ENCODE results near the gene KLHL24. TPM values are rescaled to one million over a fixed set of nuclear protein-coding genes. Genes with fewer than 3 reads are reported as not detected.
"Not testable (repeated sequence)": the region's sequence is repeated elsewhere in the genome, so short reads cannot be mapped to it uniquely, and the experiment has no call there.

Gene KLHL24
- total and polyA plus RNA-seq, 2 of the 4 experiments (the other 2 are of a cell fraction) = 5.7 to 25.6 TPM

GRCh38 chr3:183597959-183598358 lies 37.5 kb upstream of the KLHL24 start:
- H2AK9ac ChIP-seq (replicated peaks; ENCODE audit: low read depth, low read length, poor library complexity) = no peak overlapping the region
- no peak overlapping the region for H2BK5ac ChIP-seq (ENCODE audit: low read depth, low read length, poor library complexity, severe bottlenecking)
- no peak overlapping the region for H3K18ac ChIP-seq (ENCODE audit: low read depth, low read length)
- no peak for ATAC-seq (ENCODE audit: low read depth)
- CTCF ChIA-PET = no interaction called here
- no peak overlapping the region for H3K27ac ChIP-seq (ENCODE audit: insufficient read depth, low read length)
- no peaks in the 10 kb centered on the region for H3K9me1 ChIP-seq (ENCODE audit: insufficient read depth, low read length)
- no peak for DNase-seq
- no peak overlapping the region for H3K9ac ChIP-seq (ENCODE audit: low read depth, low read length)
- no peak overlapping the region for H3K4ac ChIP-seq (ENCODE audit: low read depth, low read length)
- peaks cover 6% of the 10 kb centered on the region for H3K27me3 ChIP-seq (ENCODE audit: control insufficient read depth, insufficient read depth, low read length)
- WGBS, 2 experiments (ENCODE audit: extremely low coverage in 2 of 2, insufficient read length in 1 of 2) = no CpG with 5 or more reads among the region's 1 CpG
- POLR2A ChIA-PET (ENCODE audit: unreplicated experiment) = no interaction called here
- H3K9me3 ChIP-seq (ENCODE audit: control insufficient read depth, insufficient read depth, low read length) = no peaks in the 10 kb centered on the region; the same call in 1 of the 2 replicates
- no peaks in the 10 kb centered on the region for H3K36me3 ChIP-seq (ENCODE audit: control insufficient read depth, insufficient read depth, low read length)
- H3K4me3 ChIP-seq (ENCODE audit: insufficient read depth, low read depth, low read length) = no peak overlapping the region
- no peak for TF ChIP-seq POLR2A (IDR thresholded peaks at IDR 0.05; ENCODE audit: low read depth, low read length)
- no peaks in the 10 kb centered on the region for H3K79me1 ChIP-seq (ENCODE audit: low read depth in 1 of 2, low read length in 2 of 2)
- H2AFZ ChIP-seq (replicated peaks; ENCODE audit: low read length, poor library complexity) = no peak overlapping the region
- H3K14ac ChIP-seq (replicated peaks; ENCODE audit: low read depth, low read length) = no peak overlapping the region
- in situ Hi-C loops (cut with MboI; ENCODE audit: low sequenced_read_pairs) (no loop called here), intact Hi-C loops (cut with micrococcal nuclease) (no loop called here), dilution Hi-C loops (cut with HindIII; ENCODE audit: low sequenced_read_pairs, unreplicated experiment) (no loop called here)
- H3K4me2 ChIP-seq (ENCODE audit: low read depth, low read length) = no peak overlapping the region
- H4K20me1 ChIP-seq (ENCODE audit: insufficient read depth, low read length) = no peaks in the 10 kb centered on the region
- H3K4me1 ChIP-seq (ENCODE audit: control insufficient read depth, insufficient read depth, low read length) = no peaks in the 10 kb centered on the region
- H2BK20ac ChIP-seq (ENCODE audit: low read depth, low read length) = no peak overlapping the region
- H2AK5ac ChIP-seq (ENCODE audit: low read depth, low read length) = no peak overlapping the region
- no peak overlapping the region for H3K23ac ChIP-seq (ENCODE audit: low read depth, low read length)
- H4K91ac ChIP-seq (ENCODE audit: insufficient read depth, low read depth, low read length) = no peak overlapping the region
- no peak overlapping the region for H2BK120ac ChIP-seq (ENCODE audit: low read depth, low read length)
- H3K56ac ChIP-seq (ENCODE audit: extremely low read depth, insufficient read depth, low read length) = no peak overlapping the region
- H4K5ac ChIP-seq (ENCODE audit: low read depth, low read length) = no peak overlapping the region
- H4K8ac ChIP-seq (ENCODE audit: low read depth in 2 of 2, low read length in 2 of 2) = no peak overlapping the region
- no TSS peak for BruUV-seq (replicated peaks)
- H2BK15ac ChIP-seq (ENCODE audit: low read depth, low read length) = no peak overlapping the region

- DNase-seq; H2AK9ac ChIP-seq (replicated peaks; ENCODE audit: low read depth, low read length, poor library complexity); H3K56ac ChIP-seq (ENCODE audit: extremely low read depth, insufficient read depth, low read length); H3K27ac ChIP-seq (ENCODE audit: insufficient read depth, low read length); H4K5ac ChIP-seq (ENCODE audit: low read depth, low read length); H4K20me1 ChIP-seq (ENCODE audit: insufficient read depth, low read length); H3K4me2 ChIP-seq (ENCODE audit: low read depth, low read length); H2BK5ac ChIP-seq (ENCODE audit: low read depth, low read length, poor library complexity, severe bottlenecking); CTCF ChIA-PET; H4K8ac ChIP-seq (ENCODE audit: low read depth in 2 of 2, low read length in 2 of 2); dilution Hi-C loops (cut with HindIII; ENCODE audit: low sequenced_read_pairs, unreplicated experiment); H3K9ac ChIP-seq (ENCODE audit: low read depth, low read length); BruUV-seq (replicated peaks); H3K18ac ChIP-seq (ENCODE audit: low read depth, low read length); H3K4me1 ChIP-seq (ENCODE audit: control insufficient read depth, insufficient read depth, low read length); H3K36me3 ChIP-seq (ENCODE audit: control insufficient read depth, insufficient read depth, low read length); H3K23ac ChIP-seq (ENCODE audit: low read depth, low read length); H3K4me3 ChIP-seq (ENCODE audit: insufficient read depth, low read depth, low read length); H4K91ac ChIP-seq (ENCODE audit: insufficient read depth, low read depth, low read length); H2BK20ac ChIP-seq (ENCODE audit: low read depth, low read length); H3K27me3 ChIP-seq (ENCODE audit: control insufficient read depth, insufficient read depth, low read length); ATAC-seq (ENCODE audit: low read depth); H2BK120ac ChIP-seq (ENCODE audit: low read depth, low read length); H3K9me3 ChIP-seq (ENCODE audit: control insufficient read depth, insufficient read depth, low read length); in situ Hi-C loops (cut with MboI; ENCODE audit: low sequenced_read_pairs); H3K14ac ChIP-seq (replicated peaks; ENCODE audit: low read depth, low read length); POLR2A ChIA-PET (ENCODE audit: unreplicated experiment); H3K4ac ChIP-seq (ENCODE audit: low read depth, low read length); intact Hi-C loops (cut with micrococcal nuclease); H2BK15ac ChIP-seq (ENCODE audit: low read depth, low read length); H3K79me1 ChIP-seq (ENCODE audit: low read depth in 1 of 2, low read length in 2 of 2); H3K9me1 ChIP-seq (ENCODE audit: insufficient read depth, low read length); H2AFZ ChIP-seq (replicated peaks; ENCODE audit: low read length, poor library complexity); H2AK5ac ChIP-seq (ENCODE audit: low read depth, low read length): not testable (repeated sequence)
- WGBS, 2 experiments (ENCODE audit: extremely low coverage in 2 of 2, insufficient read length in 1 of 2) = no CpG with 5 or more reads among the region's 6 CpGs
Observed at GRCh38 chr3:183611326-183611725, 24.1 kb upstream of the KLHL24 start.
